HG03378 (cell line): ENCODE data around the gene ZNF296.

Experiments used
- ATAC-seq: cut with Tn5 transposase; IDR thresholded peaks from one replicate; pipeline ENCODE4 v1.9.1; 2021; ENCODE audit warnings: mild to moderate bottlenecking, moderate library complexity; ENCODE audit not compliant: unreplicated experiment

Gene ZNF296

DNA sequence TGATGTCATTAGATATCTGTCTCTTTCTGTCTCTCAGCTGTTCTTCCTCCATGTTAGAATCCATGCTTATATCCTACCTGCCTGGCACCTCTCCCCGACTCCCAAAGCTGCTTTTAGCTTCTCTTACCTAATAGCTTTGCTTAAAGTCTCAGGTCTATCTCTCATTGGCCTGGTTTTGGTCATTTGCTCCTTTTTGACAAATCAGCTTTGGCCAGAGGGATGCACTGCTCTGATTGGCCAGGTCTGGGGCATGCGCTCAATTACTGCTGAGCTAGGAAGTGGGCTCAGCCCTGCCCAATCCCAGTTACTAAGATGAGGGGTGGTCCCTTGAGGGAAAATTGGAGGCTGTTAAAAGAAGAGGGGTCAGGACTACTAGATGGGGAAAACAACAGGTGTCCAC is 48.9 kb downstream of the ZNF296 start:
- ATAC-seq = no peak

DNA sequence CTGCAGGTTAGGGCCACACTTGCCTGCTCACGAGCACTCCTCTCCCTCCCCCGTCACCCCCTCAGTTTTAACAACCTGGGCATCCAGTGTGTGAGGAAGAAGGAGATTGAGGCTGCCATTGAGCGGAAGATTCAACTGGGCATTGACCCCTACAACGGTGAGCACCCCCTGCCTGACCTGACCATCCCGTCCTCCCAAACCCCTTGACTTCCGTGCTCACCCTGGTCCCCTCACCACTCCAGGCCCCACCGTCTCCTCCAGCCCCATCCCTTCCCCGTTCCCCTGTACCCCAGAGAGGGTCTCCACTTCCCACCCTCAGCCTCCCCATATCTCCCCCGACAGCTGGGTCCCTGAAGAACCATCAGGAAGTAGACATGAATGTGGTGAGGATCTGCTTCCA is 51.0 kb downstream of the ZNF296 start:
- ATAC-seq = no peak

GRCh38 chr19:45023048-45023447 is 53.2 kb downstream of the ZNF296 start:
- no peak for ATAC-seq

- ATAC-seq = no peak
Observed at GRCh38 chr19:45021971-45022370, 54.3 kb downstream of the ZNF296 start.
